ENCODE data around the gene IDH2.

DNA sequence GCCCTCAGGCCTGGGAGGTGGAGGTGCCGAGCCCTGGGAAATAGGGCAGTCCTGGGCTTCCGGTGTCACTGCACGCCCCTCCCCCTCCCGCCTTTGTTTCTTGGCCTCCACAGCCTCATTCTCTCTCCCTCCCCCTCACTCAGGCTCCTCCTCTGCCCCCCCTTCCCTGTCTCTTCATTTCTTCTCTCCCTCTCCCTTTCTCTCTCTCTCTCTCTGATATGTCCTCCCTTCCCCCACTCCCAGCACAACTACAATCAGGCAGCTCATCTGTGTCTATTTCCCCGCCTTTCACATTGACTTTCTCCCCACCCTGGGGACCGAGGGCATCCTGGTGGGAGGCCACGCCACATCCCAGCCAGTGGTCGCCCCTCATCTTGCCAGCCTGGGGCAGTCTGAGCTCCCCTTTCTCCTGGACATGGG, 40.2 kb downstream of the IDH2 start:
- TF ChIP-seq, protein P1, sequence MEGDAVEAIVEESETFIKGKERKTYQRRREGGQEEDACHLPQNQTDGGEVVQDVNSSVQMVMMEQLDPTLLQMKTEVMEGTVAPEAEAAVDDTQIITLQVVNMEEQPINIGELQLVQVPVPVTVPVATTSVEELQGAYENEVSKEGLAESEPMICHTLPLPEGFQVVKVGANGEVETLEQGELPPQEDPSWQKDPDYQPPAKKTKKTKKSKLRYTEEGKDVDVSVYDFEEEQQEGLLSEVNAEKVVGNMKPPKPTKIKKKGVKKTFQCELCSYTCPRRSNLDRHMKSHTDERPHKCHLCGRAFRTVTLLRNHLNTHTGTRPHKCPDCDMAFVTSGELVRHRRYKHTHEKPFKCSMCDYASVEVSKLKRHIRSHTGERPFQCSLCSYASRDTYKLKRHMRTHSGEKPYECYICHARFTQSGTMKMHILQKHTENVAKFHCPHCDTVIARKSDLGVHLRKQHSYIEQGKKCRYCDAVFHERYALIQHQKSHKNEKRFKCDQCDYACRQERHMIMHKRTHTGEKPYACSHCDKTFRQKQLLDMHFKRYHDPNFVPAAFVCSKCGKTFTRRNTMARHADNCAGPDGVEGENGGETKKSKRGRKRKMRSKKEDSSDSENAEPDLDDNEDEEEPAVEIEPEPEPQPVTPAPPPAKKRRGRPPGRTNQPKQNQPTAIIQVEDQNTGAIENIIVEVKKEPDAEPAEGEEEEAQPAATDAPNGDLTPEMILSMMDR (IDR thresholded peaks at IDR 0.05; ENCODE audit: extremely low read depth in 1 of 2, insufficient read depth in 1 of 2, low read depth in 1 of 2, low read length in 2 of 2): no peak
- no peak for TF ChIP-seq EZH2 (IDR thresholded peaks at IDR 0.05; ENCODE audit: borderline replicate concordance, low read depth, low read length, severe bottlenecking)
- TF ChIP-seq, protein P2, sequence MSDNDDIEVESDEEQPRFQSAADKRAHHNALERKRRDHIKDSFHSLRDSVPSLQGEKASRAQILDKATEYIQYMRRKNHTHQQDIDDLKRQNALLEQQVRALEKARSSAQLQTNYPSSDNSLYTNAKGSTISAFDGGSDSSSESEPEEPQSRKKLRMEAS (IDR thresholded peaks at IDR 0.05; ENCODE audit: insufficient read depth, insufficient read length): no peak
- no peak for TF ChIP-seq POLR2AphosphoS5 (IDR thresholded peaks at IDR 0.05; ENCODE audit: insufficient read depth, low read depth, low read length)
- TF ChIP-seq POLR2A (IDR thresholded peaks at IDR 0.05; ENCODE audit: low read depth, low read length): no peak
- TF ChIP-seq JUN (IDR thresholded peaks at IDR 0.05; ENCODE audit: borderline replicate concordance, insufficient read depth, insufficient read length, low read depth): no peak
- no peak for TF ChIP-seq GATA2 (IDR thresholded peaks at IDR 0.05; ENCODE audit: insufficient read depth, insufficient read length, low read depth, low read length)
- no peak for TF ChIP-seq MYC (IDR thresholded peaks at IDR 0.05; ENCODE audit: low read depth, low read length)
- no peak for TF ChIP-seq FOS (IDR thresholded peaks at IDR 0.05; ENCODE audit: borderline replicate concordance, insufficient read depth, low read length)

All from endothelial cell of umbilical vein (primary cell).